ENCODE measurements around the gene LRTM2.

Gene LRTM2

GRCh38 chr12:1840981-1841425 is 20.6 kb downstream of the LRTM2 start:
- TF ChIP-seq POLR2AphosphoS5 (IDR thresholded peaks at IDR 0.05; ENCODE audit: low read depth, low read length) (no peak), SIN3A (IDR thresholded peaks at IDR 0.05; ENCODE audit: borderline replicate concordance, insufficient read depth, low read length) (no peak), FOXP2 (optimal IDR thresholded peaks at IDR 0.05; ENCODE audit: borderline replicate concordance, extremely low read depth, extremely low read length, insufficient read depth) (no peak), TAF1 (IDR thresholded peaks at IDR 0.05; ENCODE audit: borderline replicate concordance, insufficient read depth, low read length) (no peak), REST (IDR thresholded peaks at IDR 0.05; ENCODE audit: insufficient read depth in 1 of 2, low read depth in 2 of 2, low read length in 2 of 2) (no peak)

- TF ChIP-seq TAF1 (IDR thresholded peaks at IDR 0.05; ENCODE audit: borderline replicate concordance, insufficient read depth, low read length) (no peak), REST (IDR thresholded peaks at IDR 0.05; ENCODE audit: insufficient read depth in 1 of 2, low read depth in 2 of 2, low read length in 2 of 2) (no peak)
Measured at GRCh38 chr12:1841586-1842182, 21.3 kb downstream of the LRTM2 start.

GRCh38 chr12:1842183-1842904 is 22.0 kb downstream of the LRTM2 start:
- TF ChIP-seq FOXP2 (optimal IDR thresholded peaks at IDR 0.05; ENCODE audit: borderline replicate concordance, extremely low read depth, extremely low read length, insufficient read depth) (no peak), TAF1 (IDR thresholded peaks at IDR 0.05; ENCODE audit: borderline replicate concordance, insufficient read depth, low read length) (no peak), POLR2AphosphoS5 (IDR thresholded peaks at IDR 0.05; ENCODE audit: low read depth, low read length) (no peak)

- TF ChIP-seq POLR2AphosphoS5 (IDR thresholded peaks at IDR 0.05; ENCODE audit: low read depth, low read length): no peak
- TF ChIP-seq SIN3A (IDR thresholded peaks at IDR 0.05; ENCODE audit: borderline replicate concordance, insufficient read depth, low read length): no peak
- no peak for TF ChIP-seq FOXP2 (optimal IDR thresholded peaks at IDR 0.05; ENCODE audit: borderline replicate concordance, extremely low read depth, extremely low read length, insufficient read depth)
- no peak for TF ChIP-seq REST (IDR thresholded peaks at IDR 0.05; ENCODE audit: insufficient read depth in 1 of 2, low read depth in 2 of 2, low read length in 2 of 2)
- no peak for TF ChIP-seq TAF1 (IDR thresholded peaks at IDR 0.05; ENCODE audit: borderline replicate concordance, insufficient read depth, low read length)
Measured at GRCh38 chr12:1842905-1843640, 22.7 kb downstream of the LRTM2 start.

GRCh38 chr12:1843641-1844005 is 23.3 kb downstream of the LRTM2 start:
- TF ChIP-seq FOXP2 (optimal IDR thresholded peaks at IDR 0.05; ENCODE audit: borderline replicate concordance, extremely low read depth, extremely low read length, insufficient read depth) (no peak), SIN3A (IDR thresholded peaks at IDR 0.05; ENCODE audit: borderline replicate concordance, insufficient read depth, low read length) (no peak), POLR2AphosphoS5 (IDR thresholded peaks at IDR 0.05; ENCODE audit: low read depth, low read length) (no peak), TAF1 (IDR thresholded peaks at IDR 0.05; ENCODE audit: borderline replicate concordance, insufficient read depth, low read length) (no peak), REST (IDR thresholded peaks at IDR 0.05; ENCODE audit: insufficient read depth in 1 of 2, low read depth in 2 of 2, low read length in 2 of 2) (no peak)

Measured in PFSK-1 (cell line).